Rectal smooth muscle tissue (tissue), 1 donor: ENCODE results near the gene TRANK1.
A peak's percentile ranks its signal among the peaks of the same experiment; 100 is the strongest.

Experiments
- H3K27ac ChIP-seq: one replicate; pipeline ENCODE4 v1.7.0; 2013; ENCODE audit warnings: low read depth, low read length, inconsistent platforms
- H3K27me3 ChIP-seq: one replicate; pipeline ENCODE4 v1.7.0; 2013; ENCODE audit warnings: low read length; ENCODE audit not compliant: control insufficient read depth, insufficient read depth
- H3K36me3 ChIP-seq: one replicate; pipeline ENCODE4 v1.7.0; 2013; ENCODE audit warnings: low read length; ENCODE audit not compliant: control insufficient read depth, insufficient read depth
- H3K4me1 ChIP-seq: one replicate; pipeline ENCODE4 v1.7.0; 2013; ENCODE audit warnings: low read length; ENCODE audit not compliant: control insufficient read depth, insufficient read depth
- H3K4me3 ChIP-seq: one replicate; pipeline ENCODE4 v1.7.0; 2013; ENCODE audit warnings: low read length
- H3K9ac ChIP-seq: one replicate; pipeline ENCODE4 v1.7.0; 2013; ENCODE audit warnings: low read length

Gene TRANK1

GRCh38 chr3:36924744-36925521 lies 19.9 kb downstream of the TRANK1 start:
- H3K9ac ChIP-seq: no peak overlapping the region
- H3K36me3 ChIP-seq: no peaks in the 10 kb centered on the region
- no peak overlapping the region for H3K4me3 ChIP-seq
- H3K4me1 ChIP-seq: no peaks in the 10 kb centered on the region
- no peak overlapping the region for H3K27ac ChIP-seq
- H3K27me3 ChIP-seq: no peaks in the 10 kb centered on the region

GRCh38 chr3:36923981-36924743 lies 20.7 kb downstream of the TRANK1 start:
- no peaks in the 10 kb centered on the region for H3K4me1 ChIP-seq
- no peak overlapping the region for H3K9ac ChIP-seq
- no peaks in the 10 kb centered on the region for H3K27me3 ChIP-seq
- no peaks in the 10 kb centered on the region for H3K36me3 ChIP-seq
- H3K27ac ChIP-seq: no peak overlapping the region
- H3K4me3 ChIP-seq: no peak overlapping the region

- H3K36me3 ChIP-seq: no peaks in the 10 kb centered on the region
- H3K4me1 ChIP-seq: no peaks in the 10 kb centered on the region
- H3K4me3 ChIP-seq: no peak overlapping the region
- no peak overlapping the region for H3K27ac ChIP-seq
- H3K9ac ChIP-seq: no peak overlapping the region
- H3K27me3 ChIP-seq: no peaks in the 10 kb centered on the region
Measured at GRCh38 chr3:36923523-36923943, 21.3 kb downstream of the TRANK1 start.

GRCh38 chr3:36920884-36921567 lies 23.8 kb downstream of the TRANK1 start:
- Histone ChIP-seq H3K4me3 (no peak overlapping the region), H3K36me3 (no peaks in the 10 kb centered on the region), H3K4me1 (no peaks in the 10 kb centered on the region), H3K27ac (no peak overlapping the region), H3K27me3 (no peaks in the 10 kb centered on the region), H3K9ac (no peak overlapping the region)

GRCh38 chr3:36919439-36920160 lies 25.3 kb downstream of the TRANK1 start:
- H3K9ac ChIP-seq: no peak overlapping the region
- no peaks in the 10 kb centered on the region for H3K4me1 ChIP-seq
- no peaks in the 10 kb centered on the region for H3K27me3 ChIP-seq
- no peaks in the 10 kb centered on the region for H3K36me3 ChIP-seq
- H3K27ac ChIP-seq: no peak overlapping the region
- H3K4me3 ChIP-seq: no peak overlapping the region

GRCh38 chr3:36918050-36918449 lies 26.8 kb downstream of the TRANK1 start:
- no peaks in the 10 kb centered on the region for H3K4me1 ChIP-seq
- H3K36me3 ChIP-seq: no peaks in the 10 kb centered on the region
- no peaks in the 10 kb centered on the region for H3K27me3 ChIP-seq
- no peak overlapping the region for H3K27ac ChIP-seq
- no peak overlapping the region for H3K4me3 ChIP-seq
- H3K9ac ChIP-seq: no peak overlapping the region

GRCh38 chr3:36911990-36912804 lies 32.7 kb downstream of the TRANK1 start:
- no peak overlapping the region for H3K27ac ChIP-seq
- no peaks in the 10 kb centered on the region for H3K27me3 ChIP-seq
- H3K9ac ChIP-seq: no peak overlapping the region
- H3K36me3 ChIP-seq: no peaks in the 10 kb centered on the region
- H3K4me3 ChIP-seq: no peak overlapping the region
- no peaks in the 10 kb centered on the region for H3K4me1 ChIP-seq

- H3K9ac ChIP-seq: no peak overlapping the region
- no peaks in the 10 kb centered on the region for H3K36me3 ChIP-seq
- H3K4me1 ChIP-seq: no peaks in the 10 kb centered on the region
- H3K27ac ChIP-seq: no peak overlapping the region
- H3K4me3 ChIP-seq: no peak overlapping the region
- H3K27me3 ChIP-seq: no peaks in the 10 kb centered on the region
Measured at GRCh38 chr3:36909666-36910065, 35.2 kb downstream of the TRANK1 start.

- no peaks in the 10 kb centered on the region for H3K27me3 ChIP-seq
- no peak overlapping the region for H3K9ac ChIP-seq
- H3K27ac ChIP-seq: no peak overlapping the region
- no peaks in the 10 kb centered on the region for H3K4me1 ChIP-seq
- no peak overlapping the region for H3K4me3 ChIP-seq
- H3K36me3 ChIP-seq: no peaks in the 10 kb centered on the region
Measured at GRCh38 chr3:36909181-36909580, 35.7 kb downstream of the TRANK1 start.

- H3K9ac ChIP-seq: peak overlapping the region; percentile 33
- H3K4me1 ChIP-seq: no peaks in the 10 kb centered on the region
- no peaks in the 10 kb centered on the region for H3K36me3 ChIP-seq
- no peaks in the 10 kb centered on the region for H3K27me3 ChIP-seq
- H3K27ac ChIP-seq: peak overlapping the region; percentile 38
- peak overlapping the region; percentile 70 for H3K4me3 ChIP-seq
Measured at GRCh38 chr3:36908647-36909180, 36.1 kb downstream of the TRANK1 start.

GRCh38 chr3:36907911-36908646 lies 36.8 kb downstream of the TRANK1 start:
- peak overlapping the region; percentile 70 for H3K4me3 ChIP-seq
- peak overlapping the region; percentile 38 for H3K27ac ChIP-seq
- H3K27me3 ChIP-seq: no peaks in the 10 kb centered on the region
- H3K9ac ChIP-seq: peak overlapping the region; percentile 35
- H3K4me1 ChIP-seq: no peaks in the 10 kb centered on the region
- H3K36me3 ChIP-seq: no peaks in the 10 kb centered on the region
